Panc1 (cell line): Measurements from ENCODE around the gene DNAJB13.

Source experiments
- CTCF ChIP-seq: fragments of 450-650 bp; IDR thresholded peaks from 2 replicates; pipeline ENCODE4 v1.5.1; 2017; ENCODE audit warnings: mild to moderate bottlenecking
- POLR2AphosphoS5 ChIP-seq: IDR thresholded peaks from 2 replicates; pipeline ENCODE4 v1.6.1; 2012; ENCODE audit warnings: mild to moderate bottlenecking, low read depth, low read length, moderate library complexity
- REST ChIP-seq, 2 experiments: IDR thresholded peaks; 2 replicates each; pipeline ENCODE4 v1.6.1; 2011 to 2012; ENCODE audit warnings: low read depth in 2 of 2, control low read depth in 1 of 2, low read length in 1 of 2, mild to moderate bottlenecking in 1 of 2, moderate library complexity in 1 of 2; ENCODE audit not compliant: insufficient read depth in 1 of 2

GRCh38 chr11:74014880-74015279 is 64.1 kb downstream of the DNAJB13 start:
- TF ChIP-seq CTCF (no peak), POLR2AphosphoS5 (no peak), REST (IDR thresholded peaks at IDR 0.05; ENCODE audit: insufficient read depth in 1 of 2, low read depth in 2 of 2, low read length in 1 of 2) (no peak)
